ENCODE results near the gene FASTKD1.
A peak's percentile ranks its signal among the peaks of the same experiment; 100 is the strongest.
"Not testable (repeated sequence)": the region's sequence is repeated elsewhere in the genome, so short reads cannot be mapped to it uniquely, and the experiment has no call there.

Gene FASTKD1

GRCh38 chr2:169573160-169573973, at the start of gene FASTKD1:
Gene FASTKD1 (minus strand): TSS chr2:169573865. CDS start chr2:169572029, 1,836 bp downstream.
- H3K27me3 Mint-ChIP-seq, result no peaks in the 10 kb centered on the region
- peak within 1 kb of the TSS; percentile 90 to 95 for H3K4me3 Mint-ChIP-seq
- H3K9me3 Mint-ChIP-seq, result no peaks in the 10 kb centered on the region
- peak; percentile 86 for DNase-seq
- peak within 1 kb of the TSS; percentile 95 for H3K27ac Mint-ChIP-seq
- ATAC-seq (replicated peaks), result peak; percentile 98 to 99
- peaks cover 10 to 17% of the 10 kb centered on the region in 2 donors for H3K4me1 Mint-ChIP-seq
- H3K36me3 Mint-ChIP-seq, result peaks cover 7 to 11% of the 10 kb centered on the region in 2 donors

GRCh38 chr2:169623235-169623634, 49.6 kb upstream of the FASTKD1 start:
- ATAC-seq (replicated peaks) (no peak), DNase-seq (no peak)
- H3K9me3 Mint-ChIP-seq, result no peaks in the 10 kb centered on the region
- H3K4me1 Mint-ChIP-seq, result peaks cover 6 to 9% of the 10 kb centered on the region in 2 donors
- no peak overlapping the region for H3K27ac Mint-ChIP-seq
- no peaks in the 10 kb centered on the region for H3K27me3 Mint-ChIP-seq
- H3K36me3 Mint-ChIP-seq, result peaks cover 39 to 61% of the 10 kb centered on the region in 2 donors
- H3K4me3 Mint-ChIP-seq, result no peak overlapping the region

GRCh38 chr2:169620509-169620908, 46.8 kb upstream of the FASTKD1 start:
- DNase-seq (no peak), ATAC-seq (replicated peaks) (no peak)
- peaks cover 54 to 67% of the 10 kb centered on the region in 2 donors for H3K36me3 Mint-ChIP-seq
- no peak overlapping the region for H3K27ac Mint-ChIP-seq
- peaks cover 9 to 16% of the 10 kb centered on the region in 2 donors for H3K4me1 Mint-ChIP-seq
- H3K9me3 Mint-ChIP-seq, result peaks cover 3 to 5% of the 10 kb centered on the region in 2 donors
- no peak overlapping the region for H3K4me3 Mint-ChIP-seq
- H3K27me3 Mint-ChIP-seq, result no peaks in the 10 kb centered on the region

- peaks cover 9 to 16% of the 10 kb centered on the region in 2 donors for H3K4me1 Mint-ChIP-seq
- ATAC-seq (replicated peaks), result no peak
- H3K36me3 Mint-ChIP-seq, result peaks cover 56 to 69% of the 10 kb centered on the region in 2 donors
- H3K27me3 Mint-ChIP-seq, result no peaks in the 10 kb centered on the region
- H3K27ac Mint-ChIP-seq, result peak overlapping the region; percentile 38
- H3K9me3 Mint-ChIP-seq, result peaks cover 3 to 7% of the 10 kb centered on the region in 2 donors
- no peak overlapping the region for H3K4me3 Mint-ChIP-seq
- no peak for DNase-seq
Measured at GRCh38 chr2:169619946-169620345, 46.3 kb upstream of the FASTKD1 start.

- not testable (repeated sequence) for DNase-seq; H3K27me3 Mint-ChIP-seq; ATAC-seq (replicated peaks); H3K9me3 Mint-ChIP-seq; H3K4me3 Mint-ChIP-seq; H3K27ac Mint-ChIP-seq
- Mint-ChIP-seq H3K4me1 (peaks cover 9 to 16% of the 10 kb centered on the region in 2 donors), H3K36me3 (peaks cover 66 to 79% of the 10 kb centered on the region in 2 donors)
Measured at GRCh38 chr2:169615982-169616381, 42.3 kb upstream of the FASTKD1 start.

GRCh38 chr2:169613876-169614275, 40.2 kb upstream of the FASTKD1 start:
- no peak overlapping the region for H3K27ac Mint-ChIP-seq
- H3K36me3 Mint-ChIP-seq, result peaks cover 67 to 81% of the 10 kb centered on the region in 2 donors
- H3K27me3 Mint-ChIP-seq, result no peaks in the 10 kb centered on the region
- no peak for DNase-seq
- peaks cover 6 to 13% of the 10 kb centered on the region in 2 donors for H3K4me1 Mint-ChIP-seq
- no peak for ATAC-seq (replicated peaks)
- H3K9me3 Mint-ChIP-seq, result peaks cover 3 to 7% of the 10 kb centered on the region in 2 donors
- no peak overlapping the region for H3K4me3 Mint-ChIP-seq

- Mint-ChIP-seq H3K4me1 (no peaks in the 10 kb centered on the region), H3K36me3 (peaks cover 41 to 49% of the 10 kb centered on the region in 2 donors), H3K27me3 (no peaks in the 10 kb centered on the region), H3K9me3 (no peaks in the 10 kb centered on the region), H3K4me3 (no peak overlapping the region), H3K27ac (no peak overlapping the region)
- no peak for ATAC-seq (replicated peaks)
- no peak for DNase-seq
Measured at GRCh38 chr2:169609264-169609663, 35.6 kb upstream of the FASTKD1 start.

- H3K9me3 Mint-ChIP-seq, result no peaks in the 10 kb centered on the region
- DNase-seq, result no peak
- peaks cover 9 to 21% of the 10 kb centered on the region in 2 donors for H3K36me3 Mint-ChIP-seq
- ATAC-seq (replicated peaks), result no peak
- no peak overlapping the region for H3K4me3 Mint-ChIP-seq
- H3K27ac Mint-ChIP-seq, result no peak overlapping the region
- H3K4me1 Mint-ChIP-seq, result peaks cover 12 to 34% of the 10 kb centered on the region in 2 donors
- no peaks in the 10 kb centered on the region for H3K27me3 Mint-ChIP-seq
Measured at GRCh38 chr2:169599568-169599967, 25.9 kb upstream of the FASTKD1 start.

- H3K4me3 Mint-ChIP-seq, result no peak overlapping the region
- peaks cover 9 to 21% of the 10 kb centered on the region in 2 donors for H3K36me3 Mint-ChIP-seq
- no peak for DNase-seq
- no peak for ATAC-seq (replicated peaks)
- H3K27me3 Mint-ChIP-seq, result no peaks in the 10 kb centered on the region
- H3K9me3 Mint-ChIP-seq, result no peaks in the 10 kb centered on the region
- peaks cover 12 to 34% of the 10 kb centered on the region in 2 donors for H3K4me1 Mint-ChIP-seq
- H3K27ac Mint-ChIP-seq, result no peak overlapping the region
Measured at GRCh38 chr2:169598982-169599381, 25.3 kb upstream of the FASTKD1 start.

- H3K4me1 Mint-ChIP-seq, result peaks cover 12 to 27% of the 10 kb centered on the region in 2 donors
- not testable (repeated sequence) for H3K9me3 Mint-ChIP-seq; ATAC-seq (replicated peaks); DNase-seq; H3K4me3 Mint-ChIP-seq; H3K27me3 Mint-ChIP-seq; H3K27ac Mint-ChIP-seq
- H3K36me3 Mint-ChIP-seq, result peaks cover 15 to 24% of the 10 kb centered on the region in 2 donors
Measured at GRCh38 chr2:169596546-169596945, 22.9 kb upstream of the FASTKD1 start.

- ATAC-seq (replicated peaks) (peak; percentile 44 to 46), DNase-seq (no peak)
- no peak overlapping the region for H3K4me3 Mint-ChIP-seq
- H3K36me3 Mint-ChIP-seq, result peaks cover 17 to 24% of the 10 kb centered on the region in 2 donors
- H3K9me3 Mint-ChIP-seq, result no peaks in the 10 kb centered on the region
- H3K27me3 Mint-ChIP-seq, result no peaks in the 10 kb centered on the region
- H3K27ac Mint-ChIP-seq, result no peak overlapping the region
- H3K4me1 Mint-ChIP-seq, result peaks cover 20 to 27% of the 10 kb centered on the region in 2 donors
Measured at GRCh38 chr2:169590804-169591203, 17.1 kb upstream of the FASTKD1 start.

- Mint-ChIP-seq H3K9me3 (peaks cover 0 to 3% of the 10 kb centered on the region in 2 donors), H3K27me3 (no peaks in the 10 kb centered on the region), H3K27ac (peak overlapping the region; percentile 100), H3K36me3 (peaks cover 13 to 40% of the 10 kb centered on the region in 2 donors), H3K4me1 (peaks cover 24 to 32% of the 10 kb centered on the region in 2 donors), H3K4me3 (peak overlapping the region; percentile 97 to 99)
- DNase-seq (no peak), ATAC-seq (replicated peaks) (no peak)
Measured at GRCh38 chr2:169585673-169586072, 12.0 kb upstream of the FASTKD1 start.

GRCh38 chr2:169584005-169584877, 10.6 kb upstream of the FASTKD1 start, which contains the start of gene PPIG:
Gene PPIG (plus strand): TSS chr2:169584351. CDS start chr2:169604042, 19,691 bp downstream.
- Mint-ChIP-seq H3K4me3 (peak within 1 kb of the TSS; percentile 97 to 99), H3K27ac (peak within 1 kb of the TSS; percentile 100), H3K4me1 (peaks cover 17% of the 10 kb centered on the region in 2 donors), H3K36me3 (peaks cover 3 to 27% of the 10 kb centered on the region in 2 donors), H3K9me3 (peaks cover 0 to 3% of the 10 kb centered on the region in 2 donors), H3K27me3 (no peaks in the 10 kb centered on the region)
- ATAC-seq (replicated peaks), result peak; percentile 93
- DNase-seq, result peak; percentile 83

GRCh38 chr2:169583518-169583917, 9.9 kb upstream of the FASTKD1 start:
- Mint-ChIP-seq H3K27me3 (peaks cover 5% of the 10 kb centered on the region in 2 donors), H3K4me1 (peaks cover 13% of the 10 kb centered on the region in 2 donors), H3K27ac (peak overlapping the region; percentile 100), H3K36me3 (peaks cover 3 to 27% of the 10 kb centered on the region in 2 donors), H3K4me3 (no peak overlapping the region), H3K9me3 (peaks cover 0 to 3% of the 10 kb centered on the region in 2 donors)
- DNase-seq (no peak), ATAC-seq (replicated peaks) (no peak)
